Testis (tissue), 3 donors: ENCODE measurements around the gene CFAP54. TPM values are rescaled to one million over a fixed set of nuclear protein-coding genes. Genes with fewer than 3 reads are reported as not detected.
"Not testable (repeated sequence)": the region's sequence is repeated elsewhere in the genome, so short reads cannot be mapped to it uniquely, and the experiment has no call there.

Experiments used
- DNase-seq: peaks from one replicate; pipeline ENCODE4 v3.0.0-alpha.2; 2019
- H3K27ac ChIP-seq, 2 donors: fragments of 200-600 bp; sonication (generic); one replicate each; pipeline ENCODE4 v1.5.1; 2019
- H3K27me3 ChIP-seq: fragments of 200-600 bp; sonication (generic); one replicate; pipeline ENCODE4 v1.5.1; 2019
- H3K36me3 ChIP-seq: fragments of 200-600 bp; sonication (generic); one replicate; pipeline ENCODE4 v1.5.1; 2017; ENCODE audit warnings: low read depth; ENCODE audit errors: missing control alignments
- H3K4me1 ChIP-seq: fragments of 200-600 bp; sonication (generic); one replicate; pipeline ENCODE4 v1.5.1; 2019
- H3K4me3 ChIP-seq, 2 donors: fragments of 200-600 bp; sonication (generic); one replicate each; pipeline ENCODE4 v1.5.1; 2017 to 2019
- H3K9me3 ChIP-seq: fragments of 200-600 bp; sonication (generic); one replicate; pipeline ENCODE4 v1.5.1; 2017
- CTCF ChIP-seq, 3 experiments: fragments of 450-650 bp in 2 of 3; fragments of 200-600 bp in 1 of 3; sonication (generic) in 1 of 3; IDR thresholded peaks; one replicate each; pipeline ENCODE4 v1.5.1; 2016 to 2019; ENCODE audit warnings: antibody characterized with exemption in 3 of 3, mild to moderate bottlenecking in 2 of 3, moderate library complexity in 1 of 3
- POLR2A ChIP-seq: fragments of 450-650 bp; IDR thresholded peaks from one replicate; pipeline ENCODE4 v1.6.1; 2017; ENCODE audit warnings: antibody characterized with exemption, mild to moderate bottlenecking, moderate library complexity
- WGBS, 2 donors: methylation state at CpG; one replicate each; pipeline ENCODE4 v1.1.5; 2018; 5-methylcytosine and 5-hydroxymethylcytosine counted together
- intact Hi-C: fragments of 100-400 bp; cut with DNase I; formaldehyde crosslinking; loops from one replicate; pipeline ENCODE4 v1.15.1; 2023; ENCODE audit warnings: low total_unique reads
- polyA plus RNA-seq: library from polyadenylated mRNA; stranded (reverse); fragments of 350-450 nt; fragmentation: Illumina TruSeq; extraction: RNeasy Lipid Tissue Mini Kit (QIAGEN cat#74804); gene quantifications from one replicate; pipeline ENCODE4 v1.2.3, GENCODE V29; 2014; ENCODE audit warnings: low read depth, low replicate concordance; ENCODE audit not compliant: insufficient read depth
- total RNA-seq, 2 donors: library from RNA; depleted of rRNA; stranded (reverse); fragments of >200 nt; gene quantifications; one replicate each; pipeline ENCODE4 v1.2.3, GENCODE V29; 2016

The CFAP54 gene
- total and polyA plus RNA-seq, 3 donors from 2014 or later: 8.4 to 36.9 (median 14.4) TPM

DNA sequence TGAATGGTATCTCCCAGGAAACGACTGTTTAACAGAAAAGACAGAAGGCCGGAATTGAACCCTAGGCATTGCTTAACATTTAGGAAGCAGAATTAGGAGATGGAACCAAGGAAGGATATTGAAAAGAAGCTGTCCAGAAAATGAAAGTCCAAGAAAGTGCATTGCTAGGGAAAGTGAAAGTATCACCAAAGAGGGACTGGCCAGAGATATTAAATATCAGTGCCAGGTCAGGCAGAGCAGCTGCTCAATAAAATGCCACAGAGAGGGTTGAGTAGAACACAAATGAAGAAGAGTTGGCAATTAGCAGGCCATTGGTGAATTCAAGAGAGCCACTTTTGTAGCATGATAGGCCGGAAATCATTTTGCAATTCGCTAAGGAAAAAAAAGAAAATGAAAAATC lies 101.6 kb downstream of the CFAP54 start:
- Histone ChIP-seq H3K27ac (no peak overlapping the region), H3K4me1 (no peaks in the 10 kb centered on the region), H3K9me3 (no peaks in the 10 kb centered on the region), H3K36me3 (no peaks in the 10 kb centered on the region), H3K4me3 (no peak overlapping the region), H3K27me3 (no peaks in the 10 kb centered on the region)
- WGBS, 2 donors: 59 to 66% methylated on average over 4 of the region's 4 CpGs
- intact Hi-C loops: no loop called here
- no peak for TF ChIP-seq CTCF (IDR thresholded peaks at IDR 0.05)
- TF ChIP-seq POLR2A: no peak
- no peak for DNase-seq

DNA sequence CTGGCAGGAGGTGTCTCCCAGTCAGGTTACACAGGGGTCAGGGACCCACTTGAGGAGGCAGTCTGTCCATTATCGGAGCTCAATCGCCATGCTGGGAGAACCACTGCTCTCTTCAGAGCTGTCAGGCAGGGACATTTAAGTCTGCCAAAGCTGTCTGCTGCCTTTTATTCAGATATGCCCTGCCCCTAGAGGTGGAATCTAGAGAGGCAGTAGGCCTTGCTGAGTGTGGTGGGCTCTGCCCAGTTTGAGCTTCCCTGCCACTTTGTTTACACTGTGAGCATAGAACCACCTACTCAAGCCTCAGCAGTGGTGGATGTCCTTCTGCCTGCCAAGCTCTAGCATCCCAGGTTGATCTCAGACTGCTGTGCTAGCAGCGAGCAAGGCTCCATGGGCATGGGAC lies 115.0 kb downstream of the CFAP54 start:
- H3K9me3 ChIP-seq, H3K27me3 ChIP-seq, H3K4me1 ChIP-seq, H3K36me3 ChIP-seq, intact Hi-C loops, H3K27ac ChIP-seq, DNase-seq, H3K4me3 ChIP-seq: not testable (repeated sequence)
- WGBS, 2 donors: 100% methylated on average over 3 of the region's 3 CpGs; no CpG with 5 or more reads in 1 of the 2 donors

GRCh38 chr12:96605684-96606083 lies 116.3 kb downstream of the CFAP54 start:
- TF ChIP-seq CTCF (IDR thresholded peaks at IDR 0.05) (no peak), POLR2A (no peak)
- H3K9me3 ChIP-seq: no peaks in the 10 kb centered on the region

GRCh38 chr12:96606134-96606533 lies 116.8 kb downstream of the CFAP54 start:
- 78 to 84% methylated on average over 3 of the region's 3 CpGs for WGBS, 2 donors
- TF ChIP-seq CTCF (IDR thresholded peaks at IDR 0.05): no peak
- TF ChIP-seq POLR2A: no peak
- no peaks in the 10 kb centered on the region for H3K27me3 ChIP-seq
- no peaks in the 10 kb centered on the region for H3K36me3 ChIP-seq
- H3K4me3 ChIP-seq: no peak overlapping the region
- DNase-seq: no peak
- intact Hi-C loops: no loop called here
- H3K9me3 ChIP-seq: no peaks in the 10 kb centered on the region
- no peak overlapping the region for H3K27ac ChIP-seq
- no peaks in the 10 kb centered on the region for H3K4me1 ChIP-seq

More at GRCh38 chr12:96605684-96606083, 116.3 kb downstream of the CFAP54 start:
- Histone ChIP-seq H3K27ac (no peak overlapping the region), H3K4me3 (no peak overlapping the region), H3K4me1 (no peaks in the 10 kb centered on the region), H3K36me3 (no peaks in the 10 kb centered on the region), H3K27me3 (no peaks in the 10 kb centered on the region)
- no peak for DNase-seq
- 91% methylated on average over 2 of the region's 2 CpGs for WGBS, 2 donors
- intact Hi-C loops: no loop called here

GRCh38 chr12:96606644-96607043 lies 117.3 kb downstream of the CFAP54 start:
- TF ChIP-seq POLR2A: no peak
- TF ChIP-seq CTCF (IDR thresholded peaks at IDR 0.05): no peak
- intact Hi-C loops: no loop called here
- no peak for DNase-seq
- no peaks in the 10 kb centered on the region for H3K36me3 ChIP-seq
- H3K4me3 ChIP-seq: no peak overlapping the region
- 74 to 78% methylated on average over 4 of the region's 4 CpGs for WGBS, 2 donors
- no peaks in the 10 kb centered on the region for H3K27me3 ChIP-seq
- no peak overlapping the region for H3K27ac ChIP-seq
- no peaks in the 10 kb centered on the region for H3K4me1 ChIP-seq
- H3K9me3 ChIP-seq: no peaks in the 10 kb centered on the region
